Fibroblast of lung (primary cell): ENCODE measurements around the gene GINS1. TPM values are rescaled to one million over a fixed set of nuclear protein-coding genes. Genes with fewer than 3 reads are reported as not detected.

Source experiments
- DNase-seq, 2 donors: peaks; one replicate each; pipeline versions ENCODE4 v3.0.0 to v3.0.0-alpha.2; 2010; ENCODE audit warnings: low read depth in 2 of 2
- H2AFZ ChIP-seq: 2 replicates; pipeline ENCODE4 v1.5.1; 2012; ENCODE audit warnings: low read length, control low read depth, inconsistent platforms
- H3K27ac ChIP-seq: 2 replicates; pipeline ENCODE4 v1.5.1; 2011; ENCODE audit warnings: low read length, control low read depth; ENCODE audit not compliant: insufficient read depth
- H3K27me3 ChIP-seq: 2 replicates; pipeline ENCODE4 v1.5.1; 2011; ENCODE audit warnings: mild to moderate bottlenecking, low read length; ENCODE audit not compliant: control insufficient read depth, insufficient read depth
- H3K36me3 ChIP-seq: 2 replicates; pipeline ENCODE4 v1.5.1; 2011; ENCODE audit warnings: low read length; ENCODE audit not compliant: control insufficient read depth, insufficient read depth
- H3K4me1 ChIP-seq: 2 replicates; pipeline ENCODE4 v1.5.1; 2011; ENCODE audit warnings: low read length; ENCODE audit not compliant: control insufficient read depth, insufficient read depth; ENCODE audit errors: extremely low read depth
- H3K4me2 ChIP-seq: 2 replicates; pipeline ENCODE4 v1.5.1; 2011; ENCODE audit warnings: low read length, control low read depth; ENCODE audit not compliant: insufficient read depth; ENCODE audit errors: extremely low read depth
- H3K4me3 ChIP-seq, 4 experiments: fragments of 200-600 bp in 1 of 4; sonication (generic) in 1 of 4; replicated peaks in 1 of 4; 2 replicates each; pipeline ENCODE4 v1.5.1; 2011 to 2016; ENCODE audit warnings: low read length in 4 of 4, low read depth in 3 of 4, mild to moderate bottlenecking in 3 of 4, control low read depth in 2 of 4, inconsistent platforms in 1 of 4, mixed read lengths in 1 of 4; ENCODE audit not compliant: insufficient read depth in 1 of 4; ENCODE audit errors: control extremely low read depth in 1 of 4
- H3K79me2 ChIP-seq: 2 replicates; pipeline ENCODE4 v1.5.1; 2012; ENCODE audit warnings: mild to moderate bottlenecking, low read length, inconsistent platforms; ENCODE audit not compliant: control insufficient read depth, insufficient read depth
- H3K9ac ChIP-seq: 2 replicates; pipeline ENCODE4 v1.5.1; 2011; ENCODE audit warnings: mild to moderate bottlenecking, low read length, control low read depth; ENCODE audit not compliant: insufficient read depth
- H3K9me3 ChIP-seq: 2 replicates; pipeline ENCODE4 v1.5.1; 2012; ENCODE audit warnings: low read depth, low read length; ENCODE audit not compliant: control insufficient read depth, insufficient read depth
- H4K20me1 ChIP-seq: 2 replicates; pipeline ENCODE4 v1.5.1; 2011; ENCODE audit warnings: low read length; ENCODE audit not compliant: control insufficient read depth, insufficient read depth; ENCODE audit errors: extremely low read depth
- EZH2 ChIP-seq: IDR thresholded peaks from 2 replicates; pipeline ENCODE4 v1.5.1; 2012; ENCODE audit warnings: low read length, control low read depth, mild to moderate bottlenecking; ENCODE audit errors: missing control alignments
- polyA plus RNA-seq, 2 donors: library from polyadenylated mRNA; depleted of rRNA in 1 of 2; stranded (reverse) in 1 of 2; unstranded in 1 of 2; fragments of >200 nt; gene quantifications; 2 replicates each; pipeline ENCODE4 v1.2.1, GENCODE V29; 2011 to 2012; ENCODE audit warnings: missing spikeins in 1 of 2
- total RNA-seq: library from RNA; depleted of rRNA; stranded (reverse); fragments of >200 nt; gene quantifications from 2 replicates; pipeline ENCODE4 v1.2.1, GENCODE V29; 2014
- TF ChIP-seq, protein P1 (sequence below), 2 donors: IDR thresholded peaks in 1 of 2; conservative IDR thresholded peaks in 1 of 2; 1 replicate in 1 of 2; 2 replicates in 1 of 2; pipeline ENCODE4 v1.5.1; 2011 to 2012; ENCODE audit warnings: low read length in 2 of 2, control low read depth in 1 of 2, inconsistent platforms in 1 of 2, low read depth in 1 of 2, mild to moderate bottlenecking in 1 of 2

The GINS1 gene
- total and polyA plus RNA-seq, 2 donors (not counting 1 experiment from before 2014, with no cell fraction given) = 3.0 to 5.6 TPM

DNA sequence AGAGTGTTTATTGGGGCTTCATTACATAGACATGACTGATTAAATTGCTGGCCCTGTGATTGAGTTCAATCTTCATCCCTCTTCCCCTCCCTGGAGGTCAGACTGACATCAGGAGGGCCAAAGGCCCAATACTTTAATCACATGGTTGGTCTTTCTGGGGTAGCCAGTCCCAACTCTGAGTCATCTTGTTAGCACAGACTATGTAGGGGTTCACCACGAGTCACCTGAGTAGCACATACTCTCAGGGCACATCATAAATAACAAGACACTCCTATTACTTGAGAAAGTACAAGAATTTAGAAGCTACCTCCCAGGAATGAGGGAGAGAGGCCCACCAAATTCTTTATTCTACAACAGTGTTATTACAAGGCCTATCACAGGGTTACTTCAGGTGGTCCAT is 11.3 kb downstream of the GINS1 start:
- no peak overlapping the region for H3K9ac ChIP-seq
- no peaks in the 10 kb centered on the region for H4K20me1 ChIP-seq
- DNase-seq = peak in 1 of 2 donors; percentile 21
- H3K79me2 ChIP-seq = no peaks in the 10 kb centered on the region
- H3K4me3 ChIP-seq = no peak overlapping the region
- H2AFZ ChIP-seq = no peak overlapping the region
- H3K4me2 ChIP-seq = no peak overlapping the region
- H3K27me3 ChIP-seq = no peaks in the 10 kb centered on the region
- peak overlapping the region; percentile 16 for H3K27ac ChIP-seq
- peaks cover 7% of the 10 kb centered on the region for H3K36me3 ChIP-seq
- TF ChIP-seq, protein P1, sequence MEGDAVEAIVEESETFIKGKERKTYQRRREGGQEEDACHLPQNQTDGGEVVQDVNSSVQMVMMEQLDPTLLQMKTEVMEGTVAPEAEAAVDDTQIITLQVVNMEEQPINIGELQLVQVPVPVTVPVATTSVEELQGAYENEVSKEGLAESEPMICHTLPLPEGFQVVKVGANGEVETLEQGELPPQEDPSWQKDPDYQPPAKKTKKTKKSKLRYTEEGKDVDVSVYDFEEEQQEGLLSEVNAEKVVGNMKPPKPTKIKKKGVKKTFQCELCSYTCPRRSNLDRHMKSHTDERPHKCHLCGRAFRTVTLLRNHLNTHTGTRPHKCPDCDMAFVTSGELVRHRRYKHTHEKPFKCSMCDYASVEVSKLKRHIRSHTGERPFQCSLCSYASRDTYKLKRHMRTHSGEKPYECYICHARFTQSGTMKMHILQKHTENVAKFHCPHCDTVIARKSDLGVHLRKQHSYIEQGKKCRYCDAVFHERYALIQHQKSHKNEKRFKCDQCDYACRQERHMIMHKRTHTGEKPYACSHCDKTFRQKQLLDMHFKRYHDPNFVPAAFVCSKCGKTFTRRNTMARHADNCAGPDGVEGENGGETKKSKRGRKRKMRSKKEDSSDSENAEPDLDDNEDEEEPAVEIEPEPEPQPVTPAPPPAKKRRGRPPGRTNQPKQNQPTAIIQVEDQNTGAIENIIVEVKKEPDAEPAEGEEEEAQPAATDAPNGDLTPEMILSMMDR (conservative IDR thresholded peaks at IDR 0.05 in 1 of 2, IDR thresholded peaks at IDR 0.05 in 1 of 2; ENCODE audit: low read depth in 1 of 2, low read length in 2 of 2) = no peak
- no peak for TF ChIP-seq EZH2
- H3K4me1 ChIP-seq = peaks cover 3% of the 10 kb centered on the region
- H3K9me3 ChIP-seq = no peaks in the 10 kb centered on the region

DNA sequence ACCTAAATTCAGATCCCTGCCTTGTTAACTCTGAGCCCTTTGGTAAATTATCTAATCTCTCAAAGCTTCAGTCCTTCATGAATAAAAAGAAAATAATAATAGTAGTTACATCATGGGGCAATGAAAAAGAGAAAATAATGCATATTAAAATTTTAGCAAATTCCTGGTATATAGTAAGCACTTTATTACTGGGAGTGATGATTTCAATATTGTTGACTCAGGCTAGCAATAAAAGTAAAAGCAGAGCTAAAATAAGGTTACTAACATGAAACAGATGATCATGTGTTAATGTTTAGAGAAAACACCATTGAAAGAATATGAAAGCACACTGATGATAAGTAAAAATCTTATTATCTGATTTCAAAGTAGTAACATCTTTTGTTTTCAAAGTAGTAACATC is 13.6 kb downstream of the GINS1 start:
- no peak overlapping the region for H3K4me2 ChIP-seq
- no peak overlapping the region for H2AFZ ChIP-seq
- peaks cover 3% of the 10 kb centered on the region for H3K4me1 ChIP-seq
- H4K20me1 ChIP-seq = no peaks in the 10 kb centered on the region
- peaks cover 7% of the 10 kb centered on the region for H3K36me3 ChIP-seq
- H3K27me3 ChIP-seq = no peaks in the 10 kb centered on the region
- no peak overlapping the region for H3K4me3 ChIP-seq
- H3K9ac ChIP-seq = no peak overlapping the region
- TF ChIP-seq EZH2 = no peak
- TF ChIP-seq, protein P1 (conservative IDR thresholded peaks at IDR 0.05 in 1 of 2, IDR thresholded peaks at IDR 0.05 in 1 of 2; ENCODE audit: low read depth in 1 of 2, low read length in 2 of 2) = no peak
- H3K27ac ChIP-seq = no peak overlapping the region
- DNase-seq = no peak
- H3K9me3 ChIP-seq = no peaks in the 10 kb centered on the region
- no peaks in the 10 kb centered on the region for H3K79me2 ChIP-seq

DNA sequence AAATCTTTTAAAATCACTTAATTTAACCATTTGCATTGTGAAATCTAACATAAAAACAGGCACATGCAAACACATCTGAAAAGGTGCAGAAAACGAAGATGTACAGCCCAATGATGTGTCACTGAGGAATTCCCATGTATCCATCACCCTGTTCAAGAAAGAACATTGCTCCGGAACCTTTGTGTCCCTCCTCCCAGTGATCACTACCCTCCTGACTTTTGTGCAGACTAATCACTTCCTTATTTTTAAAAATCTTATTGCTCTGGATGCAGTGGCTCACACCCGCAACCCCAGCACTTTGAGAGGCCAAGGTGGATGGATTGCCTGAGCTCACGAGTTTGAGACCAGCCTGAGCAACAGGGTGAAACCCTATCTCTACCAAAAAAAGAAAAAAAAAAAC is 14.6 kb downstream of the GINS1 start:
- no peak for DNase-seq
- no peak overlapping the region for H3K4me3 ChIP-seq
- H3K79me2 ChIP-seq = no peaks in the 10 kb centered on the region
- H3K9ac ChIP-seq = no peak overlapping the region
- no peak overlapping the region for H3K27ac ChIP-seq
- no peaks in the 10 kb centered on the region for H3K27me3 ChIP-seq
- H3K4me1 ChIP-seq = peaks cover 3% of the 10 kb centered on the region
- no peak for TF ChIP-seq EZH2
- TF ChIP-seq, protein P1 (conservative IDR thresholded peaks at IDR 0.05 in 1 of 2, IDR thresholded peaks at IDR 0.05 in 1 of 2; ENCODE audit: low read depth in 1 of 2, low read length in 2 of 2) = no peak
- peaks cover 7% of the 10 kb centered on the region for H3K36me3 ChIP-seq
- H3K9me3 ChIP-seq = no peaks in the 10 kb centered on the region
- H2AFZ ChIP-seq = no peak overlapping the region
- H3K4me2 ChIP-seq = no peak overlapping the region
- no peaks in the 10 kb centered on the region for H4K20me1 ChIP-seq
